ENCODE results near the gene TSPAN1. TPM values are rescaled to one million over a fixed set of nuclear protein-coding genes. Genes with fewer than 3 reads are reported as not detected.
"Not testable (repeated sequence)": the region's sequence is repeated elsewhere in the genome, so short reads cannot be mapped to it uniquely, and the experiment has no call there.

The TSPAN1 gene
- total and polyA plus RNA-seq, 12 donors: 0.80 to 5.3 (median 1.7) TPM

DNA sequence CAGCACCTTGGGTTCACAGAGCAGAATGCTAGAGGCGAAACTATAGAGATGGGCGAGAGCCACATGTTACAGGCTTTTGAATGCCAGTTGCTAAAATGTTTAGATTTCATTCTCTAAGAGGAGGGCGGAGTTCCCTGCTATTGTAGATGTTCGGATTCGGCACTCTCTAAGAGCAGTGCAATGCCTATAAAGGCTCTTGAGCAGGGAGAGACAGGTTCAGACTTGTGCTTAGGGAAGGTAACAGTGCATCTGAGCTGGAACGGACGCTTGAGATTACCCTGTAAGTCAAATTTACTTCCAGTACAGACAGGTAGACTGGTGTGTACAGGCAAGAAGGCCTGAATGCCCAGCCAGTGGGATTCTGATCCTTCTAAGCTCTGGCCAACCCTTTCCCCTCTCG is 43.6 kb downstream of the TSPAN1 start:
- no peak for ATAC-seq
- WGBS, 2 donors: 90% methylated on average over 8 of the region's 8 CpGs

DNA sequence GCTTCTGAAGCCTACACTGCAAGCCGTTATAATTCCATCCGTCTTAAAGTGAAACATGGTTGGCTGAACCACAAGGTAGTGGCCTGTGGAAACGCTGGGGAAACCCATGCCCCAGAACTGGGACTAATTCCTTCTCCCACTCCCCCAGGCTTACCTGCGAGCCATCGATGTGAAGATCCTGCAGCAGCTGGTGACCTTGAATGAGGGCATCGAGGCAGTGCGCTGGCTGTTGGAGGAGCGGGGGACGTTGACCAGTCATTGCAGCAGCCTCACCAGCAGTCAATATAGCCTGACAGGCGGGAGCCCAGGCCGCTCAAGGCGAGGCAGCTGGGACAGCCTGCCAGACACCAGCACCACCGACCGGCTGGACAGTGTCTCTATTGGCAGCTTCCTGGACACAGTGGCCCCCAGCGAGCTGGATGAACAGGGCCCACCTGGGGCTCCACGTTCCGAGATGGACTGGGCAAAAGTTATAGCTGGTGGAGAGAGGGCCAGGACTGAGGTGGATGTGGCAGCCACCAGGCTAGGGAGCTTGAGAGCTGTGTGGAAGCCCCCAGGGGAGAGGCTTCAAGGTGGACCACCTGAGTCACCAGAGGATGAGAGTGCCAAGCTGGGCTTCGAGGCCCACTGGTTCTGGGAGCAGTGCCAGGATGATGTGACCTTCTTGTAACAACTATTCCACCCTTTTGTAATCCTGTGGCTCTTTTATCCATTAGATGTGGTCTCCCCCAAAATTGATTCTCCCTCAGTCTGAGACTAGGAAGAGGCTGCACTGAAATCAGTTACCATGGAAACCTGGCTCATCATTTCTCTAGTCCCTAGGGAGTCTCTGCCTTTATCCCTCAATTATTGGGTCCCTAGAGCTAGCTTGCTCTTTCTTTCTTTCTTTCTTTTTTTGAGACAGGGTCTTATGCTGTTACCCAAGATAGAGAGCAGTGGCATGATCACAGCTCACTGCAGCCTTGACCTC is 44.9 kb downstream of the TSPAN1 start:
- 78% methylated on average over 18 of the region's 18 CpGs for WGBS, 2 donors
- H3K9me3 ChIP-seq: no peaks in the 10 kb centered on the region
- H3K27me3 ChIP-seq: no peaks in the 10 kb centered on the region
- H3K4me3 ChIP-seq: no peak overlapping the region
- peak in 1 of 8 donors; percentile 17 for ATAC-seq
- peaks cover 0 to 35% (median 0%) of the 10 kb centered on the region in 9 donors for H3K36me3 ChIP-seq
- intact Hi-C loops (cut with DNase I): loop anchor here in 6 of 10 donors (5.0 kb wide), 2 partner anchors 38 to 183 kb away; no protein-coding TSS in a partner anchor
- H3K4me1 ChIP-seq: peaks cover 0 to 27% (median 0%) of the 10 kb centered on the region in 9 donors
- H3K27ac ChIP-seq: no peak overlapping the region
- DNase-seq: no peak
- TF ChIP-seq, protein P1, sequence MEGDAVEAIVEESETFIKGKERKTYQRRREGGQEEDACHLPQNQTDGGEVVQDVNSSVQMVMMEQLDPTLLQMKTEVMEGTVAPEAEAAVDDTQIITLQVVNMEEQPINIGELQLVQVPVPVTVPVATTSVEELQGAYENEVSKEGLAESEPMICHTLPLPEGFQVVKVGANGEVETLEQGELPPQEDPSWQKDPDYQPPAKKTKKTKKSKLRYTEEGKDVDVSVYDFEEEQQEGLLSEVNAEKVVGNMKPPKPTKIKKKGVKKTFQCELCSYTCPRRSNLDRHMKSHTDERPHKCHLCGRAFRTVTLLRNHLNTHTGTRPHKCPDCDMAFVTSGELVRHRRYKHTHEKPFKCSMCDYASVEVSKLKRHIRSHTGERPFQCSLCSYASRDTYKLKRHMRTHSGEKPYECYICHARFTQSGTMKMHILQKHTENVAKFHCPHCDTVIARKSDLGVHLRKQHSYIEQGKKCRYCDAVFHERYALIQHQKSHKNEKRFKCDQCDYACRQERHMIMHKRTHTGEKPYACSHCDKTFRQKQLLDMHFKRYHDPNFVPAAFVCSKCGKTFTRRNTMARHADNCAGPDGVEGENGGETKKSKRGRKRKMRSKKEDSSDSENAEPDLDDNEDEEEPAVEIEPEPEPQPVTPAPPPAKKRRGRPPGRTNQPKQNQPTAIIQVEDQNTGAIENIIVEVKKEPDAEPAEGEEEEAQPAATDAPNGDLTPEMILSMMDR (IDR thresholded peaks at IDR 0.05): no peak

More for the DNA sequence above, 43.6 kb downstream of the TSPAN1 start:
- Histone ChIP-seq H3K36me3 (peaks cover 0 to 35% (median 0%) of the 10 kb centered on the region in 9 donors), H3K4me3 (no peak overlapping the region), H3K27me3 (no peaks in the 10 kb centered on the region), H3K9me3 (no peaks in the 10 kb centered on the region), H3K4me1 (peaks cover 0 to 23% (median 0%) of the 10 kb centered on the region in 9 donors), H3K27ac (no peak overlapping the region)
- DNase-seq: no peak
- TF ChIP-seq, protein P1 (IDR thresholded peaks at IDR 0.05): no peak
- intact Hi-C loops (cut with DNase I): no loop called here

DNA sequence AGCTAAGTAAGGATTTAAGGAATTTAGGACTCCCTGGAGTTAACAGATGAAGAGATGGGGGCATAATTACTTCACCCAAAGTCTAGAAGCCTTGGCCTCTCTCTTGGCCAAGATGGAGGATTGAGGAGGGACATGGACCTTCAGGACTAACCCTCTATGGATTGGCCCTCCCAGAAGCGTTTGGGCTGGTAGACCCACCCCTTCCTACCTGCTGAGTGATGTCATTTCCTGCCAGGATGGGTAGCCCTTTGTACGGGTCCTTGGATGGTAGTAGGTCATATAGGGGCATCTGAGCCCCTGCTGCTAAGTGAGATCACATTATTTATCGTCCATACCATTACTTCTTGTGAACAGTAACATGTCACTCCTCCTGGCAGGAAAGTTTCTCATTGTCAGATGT is 45.9 kb downstream of the TSPAN1 start:
- Histone ChIP-seq H3K27ac (no peak overlapping the region), H3K36me3 (peaks cover 0 to 35% (median 0%) of the 10 kb centered on the region in 9 donors), H3K4me3 (no peak overlapping the region), H3K9me3 (no peaks in the 10 kb centered on the region), H3K4me1 (peaks cover 0 to 27% (median 0%) of the 10 kb centered on the region in 9 donors), H3K27me3 (no peaks in the 10 kb centered on the region)
- intact Hi-C loops (cut with DNase I): loop anchor here in 6 of 10 donors (5.0 kb wide), 2 partner anchors 39 to 184 kb away; no protein-coding TSS in a partner anchor
- TF ChIP-seq, protein P1 (IDR thresholded peaks at IDR 0.05): no peak
- 80 to 92% methylated on average over 3 of the region's 3 CpGs for WGBS, 2 donors
- DNase-seq: no peak
- ATAC-seq: no peak

DNA sequence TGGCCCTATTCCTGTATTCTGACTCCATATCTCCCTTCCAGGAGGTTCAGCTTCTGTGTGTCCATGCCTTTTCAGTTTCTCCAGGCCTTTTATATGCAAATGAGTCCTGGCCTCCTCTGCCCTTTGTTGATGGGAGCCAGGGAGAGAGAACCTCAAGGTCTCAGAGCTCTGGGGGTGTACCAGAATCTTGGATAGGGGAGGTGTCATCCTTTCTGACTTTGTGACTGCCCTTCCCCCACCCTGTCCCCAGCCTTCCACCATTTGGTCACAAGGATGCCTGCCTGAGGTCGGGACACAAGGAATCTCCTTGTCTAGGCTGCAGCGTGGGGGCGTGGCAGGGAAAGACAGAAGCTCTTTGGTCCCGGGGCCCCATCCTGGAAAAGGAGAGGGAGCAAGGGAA is 46.9 kb downstream of the TSPAN1 start:
- no peaks in the 10 kb centered on the region for H3K9me3 ChIP-seq
- no peak for ATAC-seq
- TF ChIP-seq, protein P1 (IDR thresholded peaks at IDR 0.05): no peak
- intact Hi-C loops (cut with DNase I): loop anchor here in 7 of 10 donors (2.0 to 5.0 kb wide), 3 partner anchors 39 to 185 kb away; no protein-coding TSS in a partner anchor
- peak overlapping the region in 1 of 10 donors; percentile 7 for H3K27ac ChIP-seq
- peaks cover 0 to 27% (median 0%) of the 10 kb centered on the region in 9 donors for H3K4me1 ChIP-seq
- H3K36me3 ChIP-seq: peaks cover 0 to 35% (median 0%) of the 10 kb centered on the region in 9 donors
- DNase-seq: no peak
- WGBS, 2 donors: 47 to 55% methylated on average over 4 of the region's 4 CpGs
- no peaks in the 10 kb centered on the region for H3K27me3 ChIP-seq
- H3K4me3 ChIP-seq: no peak overlapping the region

DNA sequence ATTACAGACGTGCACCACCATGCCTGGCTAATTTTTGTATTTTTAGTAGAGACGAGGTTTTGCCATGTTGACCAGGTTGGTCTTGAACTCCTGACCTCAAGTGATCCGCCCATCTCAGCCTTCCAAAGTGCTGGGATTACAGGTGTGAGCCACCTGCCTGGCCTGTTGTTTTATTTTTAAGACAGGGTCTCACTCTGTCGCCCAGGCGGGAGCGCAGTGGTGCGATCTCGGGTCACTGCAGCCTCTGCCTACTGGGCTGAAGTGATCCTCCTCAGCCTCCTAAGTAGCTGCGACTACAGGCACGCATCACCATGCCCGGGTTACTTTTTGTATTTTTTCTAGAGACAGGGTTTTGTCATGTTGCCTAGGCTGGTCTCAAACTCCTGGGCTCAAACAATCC is 48.2 kb downstream of the TSPAN1 start:
- H3K27ac ChIP-seq, H3K27me3 ChIP-seq, H3K4me3 ChIP-seq, ATAC-seq, H3K9me3 ChIP-seq, DNase-seq: not testable (repeated sequence)
- Histone ChIP-seq H3K4me1 (peaks cover 0 to 27% (median 0%) of the 10 kb centered on the region in 9 donors), H3K36me3 (peaks cover 0 to 25% (median 0%) of the 10 kb centered on the region in 9 donors)
- WGBS, 2 donors: 80 to 85% methylated on average over 11 of the region's 11 CpGs
- intact Hi-C loops (cut with DNase I): loop anchor here in 7 of 10 donors (2.0 to 5.0 kb wide), 3 partner anchors 41 to 186 kb away; no protein-coding TSS in a partner anchor
